Epithelial cell of prostate (primary cell): ENCODE measurements around the gene FAM168A.

Source experiments
- DNase-seq: peaks from one replicate; pipeline ENCODE4 v3.0.0-alpha.2; 2011; ENCODE audit warnings: low read depth, low spot score
- H3K27ac ChIP-seq: fragments of 450-650 bp; 2 replicates; pipeline ENCODE4 v1.5.1; 2017; ENCODE audit warnings: mild to moderate bottlenecking

FAM168A gene

GRCh38 chr11:73597956-73598718 lies at the start of gene FAM168A:
Gene FAM168A, minus strand, starts transcription at chr11:73598112. Its CDS starts 129,638 bp downstream, at chr11:73468474.
- H3K27ac ChIP-seq: peak within 1 kb of the TSS; percentile 56
- DNase-seq: peak; percentile 82

- DNase-seq: no peak
Measured at GRCh38 chr11:73647459-73648100, 49.7 kb upstream of the FAM168A start.

GRCh38 chr11:73645972-73646631 lies 48.2 kb upstream of the FAM168A start, which contains the start of gene PLEKHB1:
Gene PLEKHB1, plus strand, starts transcription at chr11:73646581. Its CDS starts 28 bp downstream, at chr11:73646609.
- no peak within 1 kb of the TSS for H3K27ac ChIP-seq
- DNase-seq: no peak

More at GRCh38 chr11:73647459-73648100, 49.7 kb upstream of the FAM168A start:
- no peak overlapping the region for H3K27ac ChIP-seq

- DNase-seq: no peak
- no peak overlapping the region for H3K27ac ChIP-seq
Measured at GRCh38 chr11:73645121-73645969, 47.4 kb upstream of the FAM168A start.

- DNase-seq: no peak
- H3K27ac ChIP-seq: no peak overlapping the region
Measured at GRCh38 chr11:73641668-73642067, 43.8 kb upstream of the FAM168A start.

GRCh38 chr11:73640592-73640991 lies 42.7 kb upstream of the FAM168A start:
- no peak for DNase-seq
- H3K27ac ChIP-seq: no peak overlapping the region

- no peak for DNase-seq
- no peak overlapping the region for H3K27ac ChIP-seq
Measured at GRCh38 chr11:73637012-73637411, 39.1 kb upstream of the FAM168A start.

GRCh38 chr11:73636249-73636648 lies 38.3 kb upstream of the FAM168A start:
- no peak overlapping the region for H3K27ac ChIP-seq
- no peak for DNase-seq

GRCh38 chr11:73635721-73636120 lies 37.8 kb upstream of the FAM168A start:
- DNase-seq: no peak
- no peak overlapping the region for H3K27ac ChIP-seq

GRCh38 chr11:73633999-73634398 lies 36.1 kb upstream of the FAM168A start:
- no peak overlapping the region for H3K27ac ChIP-seq
- DNase-seq: no peak

GRCh38 chr11:73632996-73633395 lies 35.1 kb upstream of the FAM168A start:
- no peak overlapping the region for H3K27ac ChIP-seq
- no peak for DNase-seq

- DNase-seq: no peak
Measured at GRCh38 chr11:73629907-73630306, 32.0 kb upstream of the FAM168A start.

GRCh38 chr11:73625696-73626318 lies 27.9 kb upstream of the FAM168A start:
- DNase-seq: no peak

More at GRCh38 chr11:73629907-73630306, 32.0 kb upstream of the FAM168A start:
- H3K27ac ChIP-seq: no peak overlapping the region

GRCh38 chr11:73623686-73624085 lies 25.8 kb upstream of the FAM168A start:
- no peak for DNase-seq
- H3K27ac ChIP-seq: no peak overlapping the region

More at GRCh38 chr11:73625696-73626318, 27.9 kb upstream of the FAM168A start:
- no peak overlapping the region for H3K27ac ChIP-seq

- no peak for DNase-seq
- no peak overlapping the region for H3K27ac ChIP-seq
Measured at GRCh38 chr11:73622926-73623593, 25.1 kb upstream of the FAM168A start.

GRCh38 chr11:73614591-73614990 lies 16.7 kb upstream of the FAM168A start:
- no peak for DNase-seq
- no peak overlapping the region for H3K27ac ChIP-seq

GRCh38 chr11:73612601-73613140 lies 14.8 kb upstream of the FAM168A start:
- no peak overlapping the region for H3K27ac ChIP-seq
- DNase-seq: no peak

- no peak for DNase-seq
- H3K27ac ChIP-seq: peak overlapping the region; percentile 56
Measured at GRCh38 chr11:73598719-73599379, 937 bp upstream of the FAM168A start.
